Loucy (cell line): ENCODE measurements around the gene ARL14.

ENCODE experiments used
- H2AFZ ChIP-seq: fragments of 200-600 bp; sonication (generic); 2 replicates; pipeline ENCODE4 v1.6.0; 2016; ENCODE audit warnings: antibody characterized with exemption, mild to moderate bottlenecking, low read length, moderate library complexity
- H3F3A ChIP-seq: fragments of 200-600 bp; 2 replicates; pipeline ENCODE4 v1.6.0; 2016; ENCODE audit warnings: antibody characterized with exemption, low read depth, mild to moderate bottlenecking
- H3K27me3 ChIP-seq: fragments of 200-600 bp; sonication (generic); 2 replicates; pipeline ENCODE4 v1.6.1; 2014; ENCODE audit warnings: low read length, mild to moderate bottlenecking; ENCODE audit not compliant: insufficient read depth, poor library complexity, severe bottlenecking
- H3K36me3 ChIP-seq: fragments of 200-600 bp; sonication (generic); 2 replicates; pipeline ENCODE4 v1.6.1; 2016; ENCODE audit warnings: low read length; ENCODE audit not compliant: insufficient read depth
- H3K4me1 ChIP-seq: fragments of 200-600 bp; sonication (generic); 2 replicates; pipeline ENCODE4 v1.5.1; 2014; ENCODE audit warnings: low read length, mild to moderate bottlenecking; ENCODE audit not compliant: insufficient read depth, poor library complexity, severe bottlenecking
- H3K4me2 ChIP-seq: fragments of 200-600 bp; sonication (generic); 2 replicates; pipeline ENCODE4 v1.6.0; 2014; ENCODE audit warnings: antibody characterized with exemption, low read length, low read depth, mild to moderate bottlenecking; ENCODE audit not compliant: poor library complexity, severe bottlenecking
- H3K4me3 ChIP-seq: fragments of 200-600 bp; sonication (generic); 2 replicates; pipeline ENCODE4 v1.5.1; 2014; ENCODE audit warnings: low read length, mild to moderate bottlenecking, mixed read lengths; ENCODE audit not compliant: poor library complexity, severe bottlenecking
- H3K79me2 ChIP-seq: fragments of 200-600 bp; sonication (generic); 2 replicates; pipeline ENCODE4 v1.6.1; 2014; ENCODE audit warnings: low read length; ENCODE audit not compliant: insufficient read depth
- H3K9ac ChIP-seq: fragments of 200-600 bp; sonication (generic); 2 replicates; pipeline ENCODE4 v1.6.0; 2014; ENCODE audit warnings: mild to moderate bottlenecking, low read depth, low read length, moderate library complexity; ENCODE audit not compliant: poor library complexity, severe bottlenecking
- H3K9me2 ChIP-seq: fragments of 200-600 bp; sonication (generic); replicated peaks from 2 replicates; pipeline ENCODE4 v1.6.1; 2016; ENCODE audit warnings: low read depth, low read length, mixed read lengths
- H3K9me3 ChIP-seq: fragments of 200-600 bp; sonication (generic); 2 replicates; pipeline ENCODE4 v1.6.1; 2014; ENCODE audit warnings: mild to moderate bottlenecking, antibody characterized with exemption, low read length, low read depth; ENCODE audit not compliant: insufficient read depth
- H4K20me1 ChIP-seq: fragments of 200-600 bp; sonication (generic); 2 replicates; pipeline ENCODE4 v1.6.0; 2014; ENCODE audit warnings: antibody characterized with exemption, low read length, mild to moderate bottlenecking; ENCODE audit not compliant: insufficient read depth, poor library complexity, severe bottlenecking
- CTCF ChIP-seq: fragments of 200-600 bp; sonication (generic); conservative IDR thresholded peaks from 2 replicates; pipeline ENCODE4 v1.5.1; 2014; ENCODE audit warnings: mild to moderate bottlenecking, antibody characterized with exemption, low read length
- EZH2phosphoT487 ChIP-seq: fragments of 200-600 bp; IDR thresholded peaks from 2 replicates; pipeline ENCODE4 v1.6.1; 2018; ENCODE audit warnings: antibody characterized with exemption, mild to moderate bottlenecking, moderate library complexity, borderline replicate concordance

The ARL14 gene

DNA sequence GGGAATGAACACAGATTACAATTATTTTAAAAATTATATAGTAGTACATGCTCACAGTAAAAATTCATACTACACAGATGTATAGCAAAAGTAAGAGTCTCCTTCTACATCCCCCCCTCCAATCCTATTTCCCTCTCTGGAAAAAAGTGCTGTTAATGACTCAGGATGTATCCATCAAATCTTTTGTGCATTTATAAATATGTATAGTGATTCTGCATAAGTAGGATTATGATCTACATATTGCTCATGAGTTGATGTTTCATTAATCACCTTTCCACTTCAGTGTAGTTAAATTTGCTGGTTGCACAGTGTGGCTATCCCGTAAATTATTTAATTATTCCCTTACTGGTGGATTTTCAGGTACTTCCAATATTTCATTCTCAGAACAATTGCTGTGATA is 25.3 kb downstream of the ARL14 start:
- Histone ChIP-seq H4K20me1 (no peaks in the 10 kb centered on the region), H3K4me1 (no peaks in the 10 kb centered on the region), H3K9me3 (no peaks in the 10 kb centered on the region), H3F3A (no peaks in the 10 kb centered on the region), H3K79me2 (no peaks in the 10 kb centered on the region), H3K4me2 (no peak overlapping the region), H3K9ac (no peak overlapping the region), H3K36me3 (no peaks in the 10 kb centered on the region), H3K27me3 (no peaks in the 10 kb centered on the region), H2AFZ (no peak overlapping the region), H3K4me3 (no peak overlapping the region), H3K9me2 (no peaks in the 10 kb centered on the region)
- TF ChIP-seq EZH2phosphoT487 (no peak), CTCF (no peak)

- H3K4me1 ChIP-seq: no peaks in the 10 kb centered on the region
- no peaks in the 10 kb centered on the region for H3K79me2 ChIP-seq
- no peaks in the 10 kb centered on the region for H4K20me1 ChIP-seq
- H3K9ac ChIP-seq: no peak overlapping the region
- no peaks in the 10 kb centered on the region for H3K9me2 ChIP-seq
- no peak overlapping the region for H3K4me2 ChIP-seq
- no peaks in the 10 kb centered on the region for H3K9me3 ChIP-seq
- no peak for TF ChIP-seq EZH2phosphoT487
- no peak for TF ChIP-seq CTCF
- no peak overlapping the region for H3K4me3 ChIP-seq
- H3F3A ChIP-seq: no peaks in the 10 kb centered on the region
- no peaks in the 10 kb centered on the region for H3K27me3 ChIP-seq
- no peak overlapping the region for H2AFZ ChIP-seq
- H3K36me3 ChIP-seq: no peaks in the 10 kb centered on the region
These were observed 27.0 kb downstream of the ARL14 start for GRCh38 chr3:160703974-160704373.

- no peak overlapping the region for H3K9ac ChIP-seq
- no peak overlapping the region for H3K4me3 ChIP-seq
- H3K36me3 ChIP-seq: no peaks in the 10 kb centered on the region
- TF ChIP-seq EZH2phosphoT487 (no peak), CTCF (peak; percentile 65)
- no peaks in the 10 kb centered on the region for H3F3A ChIP-seq
- no peaks in the 10 kb centered on the region for H3K4me1 ChIP-seq
- H3K27me3 ChIP-seq: no peaks in the 10 kb centered on the region
- no peak overlapping the region for H3K4me2 ChIP-seq
- H2AFZ ChIP-seq: no peak overlapping the region
- H3K9me2 ChIP-seq: no peaks in the 10 kb centered on the region
- H4K20me1 ChIP-seq: no peaks in the 10 kb centered on the region
- H3K79me2 ChIP-seq: no peaks in the 10 kb centered on the region
- no peaks in the 10 kb centered on the region for H3K9me3 ChIP-seq
These were observed 30.3 kb downstream of the ARL14 start for GRCh38 chr3:160707187-160707794.
